HepG2 (cell line): Measurements from ENCODE around the gene PNKD. TPM values are rescaled to one million over a fixed set of nuclear protein-coding genes. Genes with fewer than 3 reads are reported as not detected.

ENCODE experiments used
- AKNA ChIP-seq: sonication (generic); formaldehyde crosslinking; IDR thresholded peaks from 2 replicates; pipeline ENCODE4 v1.4.0; 2020; ENCODE audit warnings: missing genetic modification reagents, borderline replicate concordance
- ATF3 ChIP-seq: sonication (generic); formaldehyde crosslinking; IDR thresholded peaks from 2 replicates; pipeline ENCODE4 v1.4.0; 2020; ENCODE audit warnings: missing genetic modification reagents
- ATF7-NPFF ChIP-seq: sonication (generic); formaldehyde crosslinking; IDR thresholded peaks from 2 replicates; pipeline ENCODE4 v1.8.1; 2023; ENCODE audit warnings: mild to moderate bottlenecking, low read depth, missing genetic modification reagents, moderate library complexity
- ATM ChIP-seq: fragments of 450-650 bp; IDR thresholded peaks from 2 replicates; pipeline ENCODE4 v1.7.1; 2017; ENCODE audit warnings: mild to moderate bottlenecking, borderline replicate concordance
- CENPX ChIP-seq: sonication (generic); formaldehyde crosslinking; IDR thresholded peaks from 2 replicates; pipeline ENCODE4 v1.9.0; 2021; ENCODE audit warnings: mild to moderate bottlenecking, missing genetic modification reagents, moderate library complexity
- FOXO1 ChIP-seq: sonication (generic); formaldehyde crosslinking; IDR thresholded peaks from 2 replicates; pipeline ENCODE4 v1.4.0; 2020; ENCODE audit warnings: missing genetic modification reagents
- ISL2 ChIP-seq: sonication (generic); formaldehyde crosslinking; IDR thresholded peaks from 2 replicates; pipeline ENCODE4 v1.5.0; 2020; ENCODE audit warnings: missing genetic modification reagents
- KIAA2018 ChIP-seq: sonication (generic); formaldehyde crosslinking; IDR thresholded peaks from 2 replicates; pipeline ENCODE4 v1.5.0; 2020; ENCODE audit warnings: mild to moderate bottlenecking, missing genetic modification reagents, borderline replicate concordance
- REXO4 ChIP-seq: sonication (generic); formaldehyde crosslinking; IDR thresholded peaks from 2 replicates; pipeline ENCODE4 v1.8.0; 2022; ENCODE audit warnings: missing genetic modification reagents, mild to moderate bottlenecking, borderline replicate concordance
- SMC3 ChIP-seq: IDR thresholded peaks from 2 replicates; pipeline ENCODE4 v1.6.1; 2011; ENCODE audit warnings: low read length, improper control_type of control experiment
- SP5 ChIP-seq: IDR thresholded peaks from 2 replicates; pipeline ENCODE4 v1.6.1; 2016; ENCODE audit warnings: low read depth, borderline replicate concordance
- XBP1 ChIP-seq: sonication (generic); formaldehyde crosslinking; IDR thresholded peaks from 2 replicates; pipeline ENCODE4 v1.5.0; 2020; ENCODE audit warnings: missing genetic modification reagents
- ZFP90 ChIP-seq: sonication (generic); formaldehyde crosslinking; IDR thresholded peaks from 2 replicates; pipeline ENCODE4 v1.8.0; 2022; ENCODE audit warnings: missing genetic modification reagents, mild to moderate bottlenecking, inconsistent platforms, borderline replicate concordance
- ZMYM2 ChIP-seq: sonication (generic); formaldehyde crosslinking; IDR thresholded peaks from 2 replicates; pipeline ENCODE4 v1.8.0; 2022; ENCODE audit warnings: mild to moderate bottlenecking, missing genetic modification reagents
- ZNF607 ChIP-seq: sonication (generic); formaldehyde crosslinking; IDR thresholded peaks from 2 replicates; pipeline ENCODE4 v1.5.1; 2020; ENCODE audit warnings: missing genetic modification reagents, mild to moderate bottlenecking, borderline replicate concordance
- polyA plus RNA-seq, 8 experiments: library from polyadenylated mRNA; depleted of rRNA in 3 of 8; stranded (reverse) in 7 of 8; unstranded in 1 of 8; fragments of >200 nt; fragmentation: Illumina TruSeq in 4 of 8; extraction: Trizol in 4 of 8; gene quantifications; 2 replicates each; pipeline versions ENCODE4 v1.2.1 to v1.2.3, GENCODE V29; 2011 to 2016; ENCODE audit warnings: low read depth in 4 of 8, missing spikeins in 1 of 8, mixed read lengths in 1 of 8; ENCODE audit not compliant: insufficient read depth in 1 of 8
- total RNA-seq, 5 experiments: library from RNA; depleted of rRNA; stranded (reverse); fragments of >200 nt; fragmentation: Illumina TruSeq; extraction: Trizol; gene quantifications; 2 replicates each; pipeline ENCODE4 v1.2.3, GENCODE V29; 2016; ENCODE audit warnings: low read depth in 1 of 5

PNKD gene
- total and polyA plus RNA-seq, 2 of the 13 experiments (the other 11 are each of a cell fraction or from before 2014, with no cell fraction given) = 55.9 to 80.4 TPM

- TF ChIP-seq ZNF607 (CRISPR knock-in tag) = peak; percentile 93
- TF ChIP-seq FOXO1 (CRISPR knock-in tag) = peak; percentile 41; the same call in 1 of the 2 replicates
- TF ChIP-seq CENPX (CRISPR knock-in tag) = no peak
- TF ChIP-seq SMC3 = peak; percentile 24; the same call in 1 of the 2 replicates
- TF ChIP-seq ISL2 (CRISPR knock-in tag) = no peak; the same call in 1 of the 2 replicates
- no peak for TF ChIP-seq XBP1 (CRISPR knock-in tag)
- TF ChIP-seq ATF3 (CRISPR knock-in tag) = no peak; the same call in none of the 2 replicates
- TF ChIP-seq SP5 (CRISPR knock-in tag) = peak; percentile 41; the same call in 1 of the 2 replicates
- no peak; the same call in 1 of the 2 replicates for TF ChIP-seq ZFP90 (CRISPR knock-in tag)
- no peak for TF ChIP-seq REXO4
- no peak for TF ChIP-seq ZMYM2
- TF ChIP-seq ATM = no peak
- TF ChIP-seq ATF7-NPFF (CRISPR knock-in tag) = no peak
- 0 out of 2 replicates have a peak, but pooled peaks have one; percentile 85 for TF ChIP-seq KIAA2018 (CRISPR knock-in tag)
- no peak for TF ChIP-seq AKNA (CRISPR knock-in tag)
Observed at GRCh38 chr2:218292048-218293014, 22.0 kb downstream of the PNKD start, which contains the start of gene TMBIM1 (continued).
